ENCODE results near the gene LDB2.

DNA sequence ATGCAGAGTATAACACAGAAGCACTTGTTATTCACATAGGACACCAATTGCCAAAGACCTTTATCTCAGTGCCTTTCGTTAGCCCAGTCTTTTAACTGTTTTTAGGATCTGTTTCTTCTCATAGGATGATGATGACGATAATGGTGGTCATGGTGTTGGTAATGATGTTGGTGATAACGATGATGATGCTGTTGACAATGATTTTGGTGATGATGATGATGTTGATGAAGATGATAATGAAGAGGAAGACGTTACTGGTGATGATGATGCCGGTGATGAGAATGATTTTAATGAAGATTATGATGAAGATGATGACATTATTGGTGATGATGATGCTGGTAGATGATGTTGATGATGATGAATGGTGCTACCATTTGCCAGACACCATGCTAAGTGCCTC is 29.8 kb downstream of the LDB2 start:
- TF ChIP-seq CTCF (conservative IDR thresholded peaks at IDR 0.05; ENCODE audit: low read length) (no peak), EZH2phosphoT487 (IDR thresholded peaks at IDR 0.05; ENCODE audit: borderline replicate concordance) (no peak)

All from Loucy (cell line).